HEK293 (cell line): ENCODE measurements around the gene EPHA2.
A peak's percentile ranks its signal among the peaks of the same experiment; 100 is the strongest.

Experiments
- CTCF ChIA-PET: fragments of 350-600 bp; formaldehyde crosslinking; extraction: SDS; loops from one replicate; lab custom pipeline; 2021; ENCODE audit warnings: antibody characterized with exemption; lab: Yijun Ruan, JAX
- POLR2A ChIA-PET: fragments of 300-600 bp; formaldehyde crosslinking; extraction: SDS; loops from one replicate; lab custom pipeline; 2020; ENCODE audit warnings: antibody characterized with exemption, inconsistent platforms; lab: Yijun Ruan, JAX
- H3K27ac ChIP-seq: fragments of 200-500 bp; sonication (Bioruptor generic); 2 replicates; pipeline ENCODE4 v1.5.1; 2014; ENCODE audit warnings: low read depth, low read length, control low read depth, inconsistent platforms; ENCODE audit errors: extremely low read depth
- H3K36me3 ChIP-seq, 2 experiments: fragments of 200-500 bp in 1 of 2; sonication (Bioruptor generic) in 1 of 2; 1 replicate in 1 of 2; 2 replicates in 1 of 2; pipeline ENCODE4 v1.5.1; 2014 to 2017; ENCODE audit warnings: inconsistent platforms in 2 of 2, low read length in 2 of 2; ENCODE audit not compliant: control insufficient read depth in 2 of 2, insufficient read depth in 1 of 2
- H3K4me1 ChIP-seq: fragments of 200-500 bp; sonication (Bioruptor generic); 2 replicates; pipeline ENCODE4 v1.5.1; 2014; ENCODE audit warnings: mild to moderate bottlenecking, low read length, inconsistent platforms; ENCODE audit not compliant: control insufficient read depth, insufficient read depth
- H3K4me3 ChIP-seq: 2 replicates; pipeline ENCODE4 v1.5.1; 2011; ENCODE audit warnings: low read depth, mild to moderate bottlenecking, control low read depth, low read length, moderate library complexity
- H3K9me3 ChIP-seq: fragments of 200-500 bp; sonication (Bioruptor generic); 2 replicates; pipeline ENCODE4 v1.5.1; 2014; ENCODE audit warnings: low read depth, low read length, inconsistent platforms; ENCODE audit not compliant: control insufficient read depth, insufficient read depth
- BCL11B ChIP-seq: fragments of 450-650 bp; formaldehyde crosslinking; IDR thresholded peaks from 2 replicates; pipeline ENCODE4 v1.5.1; 2016; ENCODE audit warnings: low read depth, missing biosample characterization, missing genetic modification characterization
- HIC1 ChIP-seq: fragments of 450-650 bp; formaldehyde crosslinking; IDR thresholded peaks from 2 replicates; pipeline ENCODE4 v1.5.1; 2016; ENCODE audit warnings: missing biosample characterization, missing genetic modification characterization
- HOXA7 ChIP-seq: sonication (generic); formaldehyde crosslinking; IDR thresholded peaks from 2 replicates; pipeline ENCODE4 v1.8.1; 2022; ENCODE audit warnings: missing genetic modification reagents, borderline replicate concordance
- KLF1 ChIP-seq: fragments of 450-650 bp; formaldehyde crosslinking; IDR thresholded peaks from 2 replicates; pipeline ENCODE4 v1.5.1; 2016; ENCODE audit warnings: missing biosample characterization, missing genetic modification characterization
- KLF17 ChIP-seq: fragments of 450-650 bp; formaldehyde crosslinking; IDR thresholded peaks from 2 replicates; pipeline ENCODE4 v1.5.1; 2016; ENCODE audit warnings: missing biosample characterization, missing genetic modification characterization
- ZBTB49 ChIP-seq: fragments of 450-650 bp; formaldehyde crosslinking; IDR thresholded peaks from 2 replicates; pipeline ENCODE4 v1.5.1; 2016; ENCODE audit warnings: missing biosample characterization, missing genetic modification characterization, low read depth
- ZBTB6 ChIP-seq: fragments of 450-650 bp; formaldehyde crosslinking; IDR thresholded peaks from 2 replicates; pipeline ENCODE4 v1.5.1; 2017; ENCODE audit warnings: missing biosample characterization, missing genetic modification characterization
- ZBTB7A ChIP-seq: fragments of 450-650 bp; formaldehyde crosslinking; IDR thresholded peaks from 2 replicates; pipeline ENCODE4 v1.5.1; 2016; ENCODE audit warnings: low read depth, missing biosample characterization, missing genetic modification characterization
- ZEB2 ChIP-seq: fragments of 450-650 bp; formaldehyde crosslinking; IDR thresholded peaks from 2 replicates; pipeline ENCODE4 v1.5.1; 2016; ENCODE audit warnings: missing biosample characterization, missing genetic modification characterization
- ZIC2 ChIP-seq: fragments of 450-650 bp; formaldehyde crosslinking; IDR thresholded peaks from 2 replicates; pipeline ENCODE4 v1.5.1; 2016; ENCODE audit warnings: missing biosample characterization, missing genetic modification characterization
- ZNF132 ChIP-seq: fragments of 450-650 bp; formaldehyde crosslinking; IDR thresholded peaks from 2 replicates; pipeline ENCODE4 v1.5.1; 2017; ENCODE audit warnings: missing biosample characterization, missing genetic modification characterization, borderline replicate concordance
- ZNF157 ChIP-seq: fragments of 450-650 bp; formaldehyde crosslinking; IDR thresholded peaks from 2 replicates; pipeline ENCODE4 v1.5.1; 2016; ENCODE audit warnings: missing biosample characterization, missing genetic modification characterization
- ZNF16 ChIP-seq: fragments of 450-650 bp; formaldehyde crosslinking; IDR thresholded peaks from 2 replicates; pipeline ENCODE4 v1.5.1; 2016; ENCODE audit warnings: low read depth, missing biosample characterization, missing genetic modification characterization
- ZNF341 ChIP-seq: fragments of 450-650 bp; formaldehyde crosslinking; IDR thresholded peaks from 2 replicates; pipeline ENCODE4; 2016; ENCODE audit warnings: low read depth, missing biosample characterization, missing genetic modification characterization
- ZNF416 ChIP-seq: fragments of 450-650 bp; formaldehyde crosslinking; IDR thresholded peaks from 2 replicates; pipeline ENCODE4 v1.5.1; 2016; ENCODE audit warnings: missing biosample characterization, missing genetic modification characterization
- ZNF488 ChIP-seq: fragments of 450-650 bp; formaldehyde crosslinking; IDR thresholded peaks from 2 replicates; pipeline ENCODE4 v1.5.1; 2016; ENCODE audit warnings: missing biosample characterization, missing genetic modification characterization
- ZNF623 ChIP-seq: fragments of 450-650 bp; formaldehyde crosslinking; IDR thresholded peaks from 2 replicates; pipeline ENCODE4 v1.5.1; 2016; ENCODE audit warnings: missing biosample characterization, missing genetic modification characterization
- ZNF624 ChIP-seq: fragments of 450-650 bp; formaldehyde crosslinking; IDR thresholded peaks from 2 replicates; pipeline ENCODE4 v1.5.1; 2017; ENCODE audit warnings: missing biosample characterization, missing genetic modification characterization
- ZNF629 ChIP-seq: fragments of 450-650 bp; formaldehyde crosslinking; IDR thresholded peaks from 2 replicates; pipeline ENCODE4 v1.5.1; 2017; ENCODE audit warnings: missing biosample characterization, missing genetic modification characterization
- ZSCAN4 ChIP-seq: fragments of 450-650 bp; formaldehyde crosslinking; IDR thresholded peaks from 2 replicates; pipeline ENCODE4 v1.5.1; 2017; ENCODE audit warnings: missing biosample characterization, missing genetic modification characterization

Gene EPHA2

GRCh38 chr1:16189921-16190621 is 34.2 kb upstream of the EPHA2 start:
- ChIA-PET CTCF (interaction anchor here (0.6 to 15.1 kb wide), 9 partner anchors 10 to 178 kb away, joined by 3 to 427 read pairs (median 5); partner anchors contain the start of gene FAM131C), POLR2A (interaction anchor here (0.7 to 2.1 kb wide), 3 partner anchors 11 to 108 kb away, joined by 3 to 9 read pairs (median 3); no protein-coding TSS in a partner anchor)
- Histone ChIP-seq H3K27ac (no peak overlapping the region), H3K36me3 (no peaks in the 10 kb centered on the region), H3K9me3 (no peaks in the 10 kb centered on the region), H3K4me1 (no peaks in the 10 kb centered on the region), H3K4me3 (no peak overlapping the region)
- TF ChIP-seq ZNF157 (tag by site-specific recombination) (no peak), ZIC2 (tag by site-specific recombination) (no peak), KLF17 (tag by site-specific recombination) (no peak), ZNF488 (no peak), ZNF341 (tag by site-specific recombination) (no peak), ZEB2 (tag by site-specific recombination) (no peak)

- H3K9me3 ChIP-seq: no peaks in the 10 kb centered on the region
- H3K36me3 ChIP-seq: no peaks in the 10 kb centered on the region
- no peak for TF ChIP-seq ZBTB6 (tag by site-specific recombination)
- peak; percentile 40 for TF ChIP-seq KLF1 (tag by site-specific recombination)
- 0 out of 2 replicates have a peak, but pooled peaks have one; percentile 15 for TF ChIP-seq ZIC2 (tag by site-specific recombination)
- no peak overlapping the region for H3K27ac ChIP-seq
- no peaks in the 10 kb centered on the region for H3K4me1 ChIP-seq
- ChIA-PET POLR2A (interaction anchor here (2.1 kb wide), 1 partner anchor 107 kb away, joined by 9 read pairs; no protein-coding TSS in a partner anchor), CTCF (interaction anchor here (0.7 to 15.1 kb wide), 14 partner anchors 12 to 174 kb away, joined by 3 to 427 read pairs (median 4); partner anchors contain the start of gene FAM131C)
- H3K4me3 ChIP-seq: no peak overlapping the region
These were observed 33.1 kb upstream of the EPHA2 start for GRCh38 chr1:16189003-16189402.

GRCh38 chr1:16187748-16188401 is 32.0 kb upstream of the EPHA2 start:
- POLR2A ChIA-PET: interaction anchor here (1.1 to 2.1 kb wide), 2 partner anchors 42 to 106 kb away, joined by 3 to 9 read pairs; no protein-coding TSS in a partner anchor
- no peak overlapping the region for H3K27ac ChIP-seq
- TF ChIP-seq ZNF416 (tag by site-specific recombination) (no peak), HIC1 (peak; percentile 37; the same call in 1 of the 2 replicates), ZNF629 (tag by site-specific recombination) (peak; percentile 70), ZSCAN4 (tag by site-specific recombination) (no peak), ZBTB7A (tag by site-specific recombination) (no peak), ZBTB49 (tag by site-specific recombination) (no peak), HOXA7 (CRISPR knock-in tag) (no peak), ZNF132 (no peak), ZNF623 (tag by site-specific recombination) (no peak), ZNF624 (tag by site-specific recombination) (no peak), BCL11B (tag by site-specific recombination) (no peak), ZNF16 (tag by site-specific recombination) (no peak)

More at GRCh38 chr1:16187748-16188401, 32.0 kb upstream of the EPHA2 start:
- CTCF ChIA-PET: interaction anchor here (0.5 to 15.1 kb wide), 23 partner anchors 8 to 177 kb away, joined by 3 to 427 read pairs (median 3); partner anchors contain the start of gene FAM131C
- Histone ChIP-seq H3K4me1 (no peaks in the 10 kb centered on the region), H3K36me3 (no peaks in the 10 kb centered on the region), H3K4me3 (no peak overlapping the region), H3K9me3 (no peaks in the 10 kb centered on the region)
